ENCODE measurements around the gene TWF2. TPM values are rescaled to one million over a fixed set of nuclear protein-coding genes. Genes with fewer than 3 reads are reported as not detected.
"Not testable (repeated sequence)": the region's sequence is repeated elsewhere in the genome, so short reads cannot be mapped to it uniquely, and the experiment has no call there.

The TWF2 gene
- total RNA-seq, result 100 to 1,000 TPM; 118 to 119 TPM

DNA sequence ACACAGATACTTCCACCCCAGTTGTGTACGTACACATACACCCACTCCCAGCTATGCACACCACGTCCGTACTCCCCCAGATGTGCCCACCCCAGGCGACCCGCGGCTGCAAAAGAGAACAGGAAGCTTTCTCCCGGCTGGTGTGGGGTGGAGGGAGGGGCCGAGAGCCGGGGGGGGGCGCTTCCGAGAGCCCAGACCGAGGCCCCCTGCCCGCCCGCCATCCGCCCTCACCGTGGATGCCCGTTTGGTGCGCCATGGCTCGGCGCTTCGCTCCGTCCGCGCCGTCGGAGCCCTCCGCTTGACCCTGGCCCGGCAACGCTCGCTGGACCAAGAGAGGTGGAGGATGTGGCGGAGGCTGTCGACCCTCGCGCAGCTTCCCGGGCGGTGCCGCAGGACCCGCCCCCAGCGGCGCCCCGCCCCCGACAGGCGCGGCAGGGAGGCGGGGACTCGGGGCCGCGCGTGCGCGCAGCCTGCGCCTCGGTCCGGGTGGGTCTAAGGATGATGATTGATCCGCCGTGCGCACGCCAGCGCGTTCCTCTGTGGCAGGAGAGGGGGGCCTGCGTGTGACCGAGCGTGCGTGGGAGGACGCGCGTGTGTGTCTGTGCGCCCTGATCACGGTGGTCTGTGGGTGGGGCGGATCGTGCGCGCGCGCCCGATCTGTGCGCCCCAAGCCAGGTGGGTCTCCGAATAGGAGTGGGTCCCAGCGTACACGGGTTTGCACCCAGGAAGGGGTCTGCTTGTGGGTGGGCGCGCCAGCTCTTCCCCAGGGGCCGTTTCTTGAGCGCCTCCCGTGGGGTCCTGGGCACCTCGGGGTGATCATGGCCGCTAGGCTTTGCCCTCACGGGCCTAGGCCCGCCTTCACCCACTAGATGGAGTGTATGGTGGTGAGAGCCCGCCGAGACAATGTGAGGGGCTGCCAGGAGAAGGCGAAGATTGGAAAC, at the start of gene TWF2:
Gene TWF2 (minus strand): TSS at position 398 of the 941 bp plus-strand sequence. CDS start 142 bp downstream, at position 256.
- Mint-ChIP-seq H3K27me3 (no peaks in the 10 kb centered on the region), H3K4me3 (peak within 1 kb of the TSS; percentile 95), H3K27ac (peak within 1 kb of the TSS; percentile 97), H3K4me1 (peaks cover 77% of the 10 kb centered on the region), H3K9me3 (no peaks in the 10 kb centered on the region), H3K36me3 (ENCODE audit: low read depth) (peaks cover 60% of the 10 kb centered on the region)
- CTCF ChIA-PET, result interaction anchor here (0.9 to 9.0 kb wide), 11 partner anchors 10 to 237 kb away, joined by 3 to 147 read pairs (median 5); partner anchors contain the start of gene WDR82
- POLR2A ChIA-PET, result interaction anchor here (0.8 to 21.6 kb wide), 9 partner anchors 15 to 209 kb away, joined by 3 to 1001 read pairs (median 6); partner anchors contain the start of genes GLYCTK, POC1A, PPM1M and TLR9
- peak; percentile 87 for DNase-seq

DNA sequence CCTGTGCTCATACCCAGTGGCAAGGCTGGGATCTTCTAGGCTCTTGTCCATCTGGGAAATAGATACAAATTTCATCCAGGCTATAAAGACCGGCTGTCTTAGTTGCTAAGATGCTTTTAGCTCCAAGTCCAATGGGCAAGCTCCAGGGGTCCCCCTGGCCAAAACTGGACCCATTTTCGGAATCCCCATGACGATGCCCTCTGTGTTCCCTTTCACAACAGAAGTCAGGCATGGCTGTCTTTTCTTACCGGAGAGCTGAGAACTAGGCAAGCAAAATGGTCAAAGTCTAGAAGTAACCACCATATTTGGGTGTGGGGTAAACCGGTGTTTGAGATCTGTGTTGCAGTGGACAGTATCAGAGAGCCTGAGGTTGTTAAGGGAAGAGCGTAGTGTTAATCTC, 49.7 kb upstream of the TWF2 start:
- no peaks in the 10 kb centered on the region for H3K27me3 Mint-ChIP-seq
- no peaks in the 10 kb centered on the region for H3K9me3 Mint-ChIP-seq
- POLR2A ChIA-PET, result interaction anchor here (0.7 to 27.5 kb wide), 15 partner anchors 9 to 236 kb away, joined by 3 to 1001 read pairs (median 7); partner anchors contain the start of genes PPM1M, TWF2 and WDR82
- H3K4me1 Mint-ChIP-seq, result peaks cover 51% of the 10 kb centered on the region
- CTCF ChIA-PET, result interaction anchor here (1.0 to 6.2 kb wide), 14 partner anchors 8 to 123 kb away, joined by 3 to 46 read pairs (median 6); partner anchors contain the start of genes TWF2 and WDR82
- peak overlapping the region; percentile 100 for H3K27ac Mint-ChIP-seq
- peak overlapping the region; percentile 96 for H3K4me3 Mint-ChIP-seq
- peaks cover 31% of the 10 kb centered on the region for H3K36me3 Mint-ChIP-seq (ENCODE audit: low read depth)
- DNase-seq, result no peak

DNA sequence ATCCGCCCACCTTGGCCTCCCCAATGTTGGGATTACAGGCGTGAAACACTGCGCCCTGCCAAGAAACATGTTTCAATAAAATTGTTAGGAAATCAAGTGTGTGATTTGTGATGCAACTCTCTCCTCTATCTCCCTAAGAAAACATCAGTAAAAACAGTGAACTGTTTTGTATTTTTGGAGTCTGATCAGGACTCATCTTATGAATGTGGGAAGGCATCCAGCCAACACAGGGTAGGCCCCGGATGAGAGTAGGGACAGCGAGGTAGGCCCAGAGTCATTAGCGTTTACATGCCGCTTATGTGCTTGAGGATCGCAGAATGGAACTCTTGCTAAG, 47.8 kb upstream of the TWF2 start:
- no peak for DNase-seq

DNA sequence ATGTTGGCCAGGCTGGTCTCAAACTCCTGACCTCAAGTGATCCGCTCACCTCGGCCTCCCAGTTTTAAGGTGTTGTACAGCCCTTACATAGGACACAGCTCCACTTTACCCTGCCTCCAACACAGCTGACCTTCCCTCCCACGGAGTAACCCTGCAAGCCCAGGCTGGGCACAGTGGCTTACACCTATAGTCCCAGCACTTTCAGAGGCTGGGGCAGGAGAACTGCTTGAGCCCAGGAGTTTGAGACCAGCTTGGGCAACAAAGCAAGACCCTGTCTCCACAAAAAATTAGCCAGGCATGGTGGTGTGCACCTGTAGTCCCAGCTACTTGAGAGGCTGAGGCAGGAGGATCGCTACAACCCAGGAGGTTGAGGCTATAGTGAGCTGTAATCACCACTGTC, 45.1 kb upstream of the TWF2 start:
- H3K27ac Mint-ChIP-seq, result peak overlapping the region; percentile 68
- not testable (repeated sequence) for H3K4me3 Mint-ChIP-seq

More for the DNA sequence above, 47.8 kb upstream of the TWF2 start:
- CTCF ChIA-PET, result interaction anchor here (2.3 to 3.7 kb wide), 3 partner anchors 8 to 46 kb away, joined by 6 to 36 read pairs (median 11); partner anchors contain the start of gene WDR82
- H3K27me3 Mint-ChIP-seq, result no peaks in the 10 kb centered on the region
- no peaks in the 10 kb centered on the region for H3K9me3 Mint-ChIP-seq
- POLR2A ChIA-PET, result interaction anchor here (0.9 to 27.5 kb wide), 7 partner anchors 9 to 86 kb away, joined by 4 to 1001 read pairs (median 18); partner anchors contain the start of genes PPM1M, TWF2 and WDR82
- peak overlapping the region; percentile 100 for H3K27ac Mint-ChIP-seq
- peaks cover 66% of the 10 kb centered on the region for H3K4me1 Mint-ChIP-seq
- H3K4me3 Mint-ChIP-seq, result peak overlapping the region; percentile 96
- peaks cover 30% of the 10 kb centered on the region for H3K36me3 Mint-ChIP-seq (ENCODE audit: low read depth)

DNA sequence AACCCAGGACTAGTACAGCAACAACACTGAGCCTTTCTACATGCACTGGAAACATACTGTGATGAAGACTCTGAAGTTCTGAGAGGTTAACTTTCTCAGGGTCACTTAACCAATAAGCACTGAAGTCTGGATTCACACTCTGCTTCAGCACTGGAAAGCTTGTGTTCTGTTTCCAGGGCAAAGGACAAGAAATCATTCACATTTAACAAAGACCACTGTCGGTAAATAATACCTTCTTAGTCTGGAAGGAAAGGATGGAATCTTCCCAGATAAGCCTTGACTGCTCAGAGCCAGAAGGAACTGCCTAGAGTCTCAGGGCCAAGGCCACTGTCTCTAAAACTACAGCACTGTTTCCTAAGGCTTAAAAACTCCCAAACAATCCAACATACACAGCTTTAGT, 44.3 kb upstream of the TWF2 start:
- ChIA-PET POLR2A (interaction anchor here (1.2 to 27.5 kb wide), 3 partner anchors 13 to 51 kb away, joined by 4 to 1001 read pairs (median 5); partner anchors contain the start of genes PPM1M and TWF2), CTCF (interaction anchor here (0.8 to 2.2 kb wide), 5 partner anchors 30 to 64 kb away, joined by 3 to 12 read pairs (median 3); no protein-coding TSS in a partner anchor)
- H3K27me3 Mint-ChIP-seq, result no peaks in the 10 kb centered on the region
- peak overlapping the region; percentile 79 for H3K27ac Mint-ChIP-seq
- DNase-seq, result no peak
- H3K36me3 Mint-ChIP-seq (ENCODE audit: low read depth), result peaks cover 42% of the 10 kb centered on the region
- H3K4me3 Mint-ChIP-seq, result no peak overlapping the region
- no peaks in the 10 kb centered on the region for H3K9me3 Mint-ChIP-seq
- peaks cover 70% of the 10 kb centered on the region for H3K4me1 Mint-ChIP-seq

More for the DNA sequence above, 45.1 kb upstream of the TWF2 start:
- H3K36me3 Mint-ChIP-seq (ENCODE audit: low read depth), result peaks cover 35% of the 10 kb centered on the region
- not testable (repeated sequence) for DNase-seq, H3K27me3 Mint-ChIP-seq, H3K9me3 Mint-ChIP-seq
- peaks cover 73% of the 10 kb centered on the region for H3K4me1 Mint-ChIP-seq
- POLR2A ChIA-PET, result interaction anchor here (1.2 to 27.5 kb wide), 4 partner anchors 11 to 64 kb away, joined by 3 to 1001 read pairs (median 4); partner anchors contain the start of genes PPM1M and TWF2
- CTCF ChIA-PET, result interaction anchor here (0.8 to 2.2 kb wide), 4 partner anchors 13 to 65 kb away, joined by 3 to 12 read pairs (median 6); no protein-coding TSS in a partner anchor

DNA sequence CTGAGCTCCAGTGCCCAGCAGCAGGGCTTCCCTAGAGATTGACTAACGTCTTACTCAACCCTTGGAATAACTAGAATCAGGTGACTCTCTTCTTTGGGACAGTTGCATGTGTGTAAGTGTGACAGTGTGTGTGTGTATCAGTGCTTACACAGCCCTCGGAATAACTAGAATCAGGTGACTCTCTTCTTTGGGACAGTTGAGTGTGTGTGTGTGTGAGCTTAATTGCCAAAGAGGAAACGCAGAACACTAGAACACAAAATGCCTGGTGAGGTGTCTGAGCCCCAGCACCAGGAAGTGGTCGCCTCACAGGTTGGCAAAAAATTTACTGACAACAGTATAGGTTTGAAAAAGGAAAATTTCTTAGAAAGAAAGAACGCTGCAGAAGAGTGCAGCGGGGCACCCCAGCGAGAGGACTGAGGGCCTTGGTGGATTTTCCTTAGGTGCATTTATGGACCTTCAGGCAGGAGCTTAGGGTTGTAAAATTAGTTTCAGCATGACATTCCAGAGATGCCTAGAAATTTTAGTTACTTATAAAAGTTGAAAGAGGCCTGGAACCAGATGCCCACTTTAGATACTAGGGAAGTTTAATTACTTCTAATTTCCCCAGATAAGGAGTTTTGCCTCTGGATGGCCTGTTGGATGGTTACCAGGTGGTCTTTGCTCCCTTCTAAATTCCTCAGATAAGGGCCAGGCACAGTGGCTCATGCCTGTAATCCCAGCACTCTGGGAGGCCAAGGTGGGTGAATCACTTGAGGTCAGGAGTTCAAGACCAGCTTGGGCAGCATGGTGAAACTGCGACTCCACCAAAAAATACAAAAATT, 43.2 kb upstream of the TWF2 start:
- Mint-ChIP-seq H3K4me1 (peaks cover 67% of the 10 kb centered on the region), H3K27ac (peak overlapping the region; percentile 95), H3K36me3 (ENCODE audit: low read depth) (peaks cover 50% of the 10 kb centered on the region), H3K4me3 (peak overlapping the region; percentile 55), H3K27me3 (no peaks in the 10 kb centered on the region), H3K9me3 (no peaks in the 10 kb centered on the region)
- CTCF ChIA-PET, result interaction anchor here (0.6 to 2.0 kb wide), 12 partner anchors 11 to 640 kb away, joined by 3 to 13 read pairs (median 4); partner anchors contain the start of gene TWF2
- DNase-seq, result peak; percentile 72
- POLR2A ChIA-PET, result interaction anchor here (0.5 to 27.5 kb wide), 8 partner anchors 11 to 174 kb away, joined by 3 to 1001 read pairs (median 4); partner anchors contain the start of genes PPM1M and TWF2

DNA sequence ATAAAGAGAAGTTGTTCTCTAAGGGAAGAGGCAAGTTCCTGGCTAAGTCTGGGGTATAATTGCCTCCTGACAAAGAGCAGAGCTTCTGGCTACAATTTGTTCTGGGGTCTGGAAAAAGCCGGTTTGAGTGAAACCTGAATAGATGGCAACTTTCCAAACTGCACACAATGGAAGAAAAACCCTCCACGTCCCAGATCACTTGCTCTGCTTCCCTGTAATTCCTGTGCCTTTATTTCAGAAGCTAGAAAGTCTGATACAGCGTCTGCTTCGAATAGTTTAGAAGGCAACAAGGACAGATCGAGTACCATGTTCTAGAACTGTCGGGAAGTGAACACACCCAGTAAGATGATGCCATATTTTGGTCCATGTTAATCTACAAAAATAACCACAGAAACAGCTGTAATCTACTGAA, 41.1 kb upstream of the TWF2 start:
- Mint-ChIP-seq H3K27ac (peak overlapping the region; percentile 98), H3K9me3 (no peaks in the 10 kb centered on the region), H3K36me3 (ENCODE audit: low read depth) (peaks cover 64% of the 10 kb centered on the region), H3K4me3 (peak overlapping the region; percentile 95), H3K4me1 (peaks cover 58% of the 10 kb centered on the region), H3K27me3 (no peaks in the 10 kb centered on the region)
- no peak for DNase-seq
- CTCF ChIA-PET, result interaction anchor here (1.3 to 5.0 kb wide), 9 partner anchors 9 to 60 kb away, joined by 6 to 59 read pairs (median 29); partner anchors contain the start of genes GLYCTK, PPM1M and TWF2
- POLR2A ChIA-PET, result interaction anchor here (3.0 to 27.5 kb wide), 9 partner anchors 8 to 62 kb away, joined by 14 to 1001 read pairs (median 24); partner anchors contain the start of genes GLYCTK, PPM1M and TWF2

DNA sequence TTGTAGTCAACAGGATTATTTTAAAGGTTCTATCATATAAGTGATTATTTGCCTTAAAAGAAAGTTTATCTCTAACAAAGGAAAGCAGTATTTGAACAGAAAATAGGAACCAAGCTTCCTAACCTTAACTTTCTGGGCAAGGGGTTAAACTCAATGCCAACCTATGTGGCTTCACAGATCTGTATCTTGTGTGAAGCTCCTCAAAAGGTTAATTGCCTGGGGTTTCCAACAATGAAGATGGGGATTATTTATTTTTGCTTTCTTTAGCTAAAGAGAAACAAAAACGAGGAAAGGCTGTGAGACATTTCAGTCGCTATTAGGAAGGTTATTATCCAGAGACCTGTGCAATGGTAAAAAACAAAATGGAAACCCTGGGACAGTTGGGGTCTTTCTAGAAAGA, 40.6 kb upstream of the TWF2 start:
- POLR2A ChIA-PET, result interaction anchor here (3.0 to 27.5 kb wide), 10 partner anchors 8 to 62 kb away, joined by 14 to 1001 read pairs (median 24); partner anchors contain the start of genes GLYCTK, PPM1M, TLR9 and TWF2
- no peaks in the 10 kb centered on the region for H3K27me3 Mint-ChIP-seq

DNA sequence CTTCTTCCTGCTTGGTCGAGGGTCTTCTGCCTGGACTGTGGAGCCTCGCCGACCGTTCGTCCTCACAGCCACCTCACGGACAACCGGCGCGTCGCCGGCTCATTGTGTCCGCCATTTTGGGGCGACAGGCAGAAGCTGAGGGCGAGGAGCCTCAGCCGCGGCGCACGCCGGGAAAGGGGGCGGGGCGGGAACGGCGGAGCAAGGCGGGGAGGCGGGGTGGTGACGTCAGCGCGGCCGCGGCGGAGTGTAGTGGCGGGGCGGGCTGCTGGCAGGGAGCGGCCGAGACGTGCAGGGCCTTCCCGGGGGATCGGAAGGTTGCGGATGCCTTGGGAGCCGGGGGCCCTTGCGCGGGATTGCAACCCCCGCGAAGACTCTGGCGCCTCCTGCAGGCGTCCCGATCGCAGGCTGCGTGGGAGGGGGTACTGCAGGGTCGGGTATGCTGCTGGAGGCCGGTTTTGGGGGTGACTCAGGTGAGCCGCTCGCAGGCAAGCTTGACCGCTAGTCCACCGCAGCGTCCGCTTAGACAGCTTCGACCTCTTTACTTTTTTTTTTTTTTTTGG, 39.6 kb upstream of the TWF2 start, which contains the start of gene WDR82:
Gene WDR82 (minus strand): TSS at position 140 of the 560 bp plus-strand sequence. CDS start 288 bp downstream, outside the sequence.
- H3K36me3 Mint-ChIP-seq (ENCODE audit: low read depth), result peaks cover 70% of the 10 kb centered on the region
- no peaks in the 10 kb centered on the region for H3K27me3 Mint-ChIP-seq
- DNase-seq, result peak; percentile 98
- H3K4me1 Mint-ChIP-seq, result peaks cover 61% of the 10 kb centered on the region
- POLR2A ChIA-PET, result interaction anchor here (0.8 to 27.5 kb wide), 20 partner anchors 7 to 406 kb away, joined by 3 to 1001 read pairs (median 14); partner anchors contain the start of genes GLYCTK, PARP3, POC1A and PPM1M
- H3K4me3 Mint-ChIP-seq, result peak within 1 kb of the TSS; percentile 96
- no peaks in the 10 kb centered on the region for H3K9me3 Mint-ChIP-seq
- CTCF ChIA-PET, result interaction anchor here (0.5 to 5.0 kb wide), 13 partner anchors 7 to 120 kb away, joined by 3 to 59 read pairs (median 11); partner anchors contain the start of genes GLYCTK, PPM1M and TWF2
- peak within 1 kb of the TSS; percentile 98 for H3K27ac Mint-ChIP-seq

More for the DNA sequence above, 40.6 kb upstream of the TWF2 start:
- Mint-ChIP-seq H3K36me3 (ENCODE audit: low read depth) (peaks cover 65% of the 10 kb centered on the region), H3K9me3 (no peaks in the 10 kb centered on the region), H3K4me3 (peak overlapping the region; percentile 95), H3K4me1 (peaks cover 58% of the 10 kb centered on the region), H3K27ac (peak overlapping the region; percentile 98)
- no peak for DNase-seq
- CTCF ChIA-PET, result interaction anchor here (0.9 to 5.0 kb wide), 11 partner anchors 8 to 60 kb away, joined by 3 to 59 read pairs (median 29); partner anchors contain the start of genes GLYCTK, PPM1M and TWF2

DNA sequence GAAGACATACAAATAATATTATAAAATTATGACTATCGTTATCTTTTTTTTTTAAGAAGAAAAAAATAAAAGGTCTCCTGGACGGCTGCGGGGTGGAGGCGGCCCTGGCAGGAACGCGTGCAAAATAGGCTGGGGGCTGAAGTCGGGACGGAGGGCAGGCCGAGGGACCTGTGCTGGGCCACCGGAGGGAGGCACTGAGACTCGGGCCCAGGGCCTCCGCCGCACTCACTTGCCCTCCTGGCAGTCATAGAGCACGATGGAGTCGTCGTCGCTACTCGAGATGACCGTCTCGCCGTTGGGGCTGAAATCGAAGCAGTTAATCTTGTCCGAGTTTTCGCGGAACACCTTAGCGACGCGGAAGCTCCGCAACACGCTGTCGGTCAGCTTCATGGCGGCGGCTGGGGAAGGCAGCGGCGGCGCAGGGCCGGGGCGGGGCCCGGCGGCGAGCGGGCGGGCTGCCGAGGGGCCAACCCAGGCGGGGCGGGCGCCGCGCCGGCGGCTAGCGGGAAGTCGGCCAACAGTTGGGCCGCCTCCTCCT, 39.1 kb upstream of the TWF2 start:
- Mint-ChIP-seq H3K4me1 (peaks cover 61% of the 10 kb centered on the region), H3K4me3 (peak overlapping the region; percentile 96), H3K27me3 (no peaks in the 10 kb centered on the region), H3K36me3 (ENCODE audit: low read depth) (peaks cover 73% of the 10 kb centered on the region), H3K9me3 (no peaks in the 10 kb centered on the region), H3K27ac (peak overlapping the region; percentile 98)
- ChIA-PET POLR2A (interaction anchor here (0.7 to 27.5 kb wide), 24 partner anchors 10 to 407 kb away, joined by 3 to 1001 read pairs (median 6); partner anchors contain the start of genes GLYCTK, PARP3, POC1A and PPM1M), CTCF (interaction anchor here (0.5 to 5.0 kb wide), 15 partner anchors 11 to 119 kb away, joined by 3 to 59 read pairs (median 11); partner anchors contain the start of genes GLYCTK, PPM1M and TWF2)
- peak; percentile 74 for DNase-seq
